GM18870 (cell line): ENCODE results near the gene TBX2.
A peak's percentile ranks its signal among the peaks of the same experiment; 100 is the strongest.

Source experiments
- ATAC-seq: cut with Tn5 transposase; IDR thresholded peaks from one replicate; pipeline ENCODE4 v1.9.1; 2021; ENCODE audit warnings: moderate library complexity; ENCODE audit not compliant: unreplicated experiment

The TBX2 gene

DNA sequence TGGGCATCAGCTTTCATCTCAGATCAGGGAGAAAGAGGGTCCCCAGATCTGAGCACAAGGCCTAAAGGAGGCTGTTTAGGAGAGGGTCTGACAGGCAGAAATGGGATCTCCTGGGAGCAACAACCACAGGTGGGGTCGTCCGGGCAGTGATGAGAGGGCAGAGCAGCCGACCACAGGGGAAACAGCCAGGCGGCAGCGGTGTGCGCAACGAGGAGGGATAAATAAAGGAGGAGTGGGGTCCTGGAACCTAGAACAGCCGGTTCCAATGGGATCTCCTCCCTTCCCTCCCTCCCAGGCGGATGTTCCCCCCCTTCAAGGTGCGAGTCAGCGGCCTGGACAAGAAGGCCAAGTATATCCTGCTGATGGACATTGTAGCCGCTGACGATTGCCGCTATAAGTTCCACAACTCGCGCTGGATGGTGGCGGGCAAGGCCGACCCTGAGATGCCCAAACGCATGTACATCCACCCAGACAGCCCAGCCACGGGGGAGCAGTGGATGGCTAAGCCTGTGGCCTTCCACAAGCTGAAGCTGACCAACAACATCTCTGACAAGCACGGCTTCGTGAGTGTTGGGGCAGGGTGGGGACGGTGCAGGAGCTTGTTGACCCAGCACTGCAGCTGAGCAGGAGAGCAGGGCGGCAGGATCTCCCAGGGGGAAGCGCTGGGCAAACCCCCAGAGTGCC lies 1.9 kb downstream of the TBX2 start:
- ATAC-seq, result no peak

DNA sequence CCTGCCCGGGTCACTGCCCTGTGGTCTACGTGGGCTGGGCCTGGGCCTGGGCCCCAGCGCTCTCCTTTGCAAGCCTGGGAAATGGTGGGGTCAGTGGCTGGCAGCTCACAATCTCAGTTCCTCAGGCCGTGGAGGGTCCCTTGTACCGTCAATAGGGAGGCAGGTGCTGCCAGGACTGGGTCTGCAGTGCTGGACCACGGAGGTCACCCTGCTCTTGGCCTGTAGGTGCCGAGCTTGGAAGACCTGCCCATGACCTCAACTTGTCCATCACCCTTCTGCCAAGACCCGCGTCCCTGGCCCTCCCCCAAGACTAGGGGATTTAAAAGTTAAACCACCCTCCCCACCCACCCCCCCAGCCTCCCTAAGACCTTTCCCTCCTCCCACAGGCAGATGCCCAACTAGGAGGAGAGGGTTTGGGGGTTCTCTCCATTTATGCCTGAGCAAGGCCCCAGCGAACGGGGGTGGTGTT lies 2.5 kb downstream of the TBX2 start:
- ATAC-seq, result no peak

DNA sequence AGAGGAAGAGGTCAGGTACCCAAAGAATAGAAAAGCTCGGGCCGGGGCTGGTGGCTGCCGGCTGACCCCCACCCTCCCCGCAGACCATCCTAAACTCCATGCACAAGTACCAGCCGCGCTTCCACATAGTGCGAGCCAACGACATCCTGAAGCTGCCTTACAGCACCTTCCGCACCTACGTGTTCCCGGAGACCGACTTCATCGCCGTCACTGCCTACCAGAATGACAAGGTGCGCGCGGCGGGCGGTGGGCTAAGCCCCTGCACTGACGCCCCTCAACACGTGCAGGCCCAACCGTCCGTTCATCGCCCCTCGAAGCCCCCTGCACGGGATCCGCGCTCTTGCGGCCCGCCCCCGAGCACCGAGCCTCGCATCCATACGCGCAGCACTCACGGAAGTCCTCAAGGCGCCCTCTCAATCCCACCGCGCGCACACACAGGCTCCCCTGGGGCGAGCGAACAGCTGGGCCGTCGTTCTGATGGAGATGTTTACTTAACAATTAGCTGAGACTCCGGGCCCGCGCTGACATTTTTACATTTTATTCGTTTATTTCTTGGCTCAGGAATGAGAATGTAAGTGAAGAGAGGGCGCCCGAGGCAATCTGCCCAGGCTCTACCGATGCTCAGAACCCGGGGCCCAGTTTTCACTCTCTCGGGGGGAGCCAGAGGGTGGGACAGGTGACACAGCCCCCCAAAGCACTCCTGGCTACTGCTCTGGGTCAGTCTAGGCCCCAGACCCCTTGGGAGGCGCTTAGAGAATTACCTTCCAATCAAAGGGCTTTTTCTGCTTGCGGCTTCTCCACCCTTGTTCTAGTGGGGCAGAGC lies 3.5 kb downstream of the TBX2 start:
- ATAC-seq, result no peak

DNA sequence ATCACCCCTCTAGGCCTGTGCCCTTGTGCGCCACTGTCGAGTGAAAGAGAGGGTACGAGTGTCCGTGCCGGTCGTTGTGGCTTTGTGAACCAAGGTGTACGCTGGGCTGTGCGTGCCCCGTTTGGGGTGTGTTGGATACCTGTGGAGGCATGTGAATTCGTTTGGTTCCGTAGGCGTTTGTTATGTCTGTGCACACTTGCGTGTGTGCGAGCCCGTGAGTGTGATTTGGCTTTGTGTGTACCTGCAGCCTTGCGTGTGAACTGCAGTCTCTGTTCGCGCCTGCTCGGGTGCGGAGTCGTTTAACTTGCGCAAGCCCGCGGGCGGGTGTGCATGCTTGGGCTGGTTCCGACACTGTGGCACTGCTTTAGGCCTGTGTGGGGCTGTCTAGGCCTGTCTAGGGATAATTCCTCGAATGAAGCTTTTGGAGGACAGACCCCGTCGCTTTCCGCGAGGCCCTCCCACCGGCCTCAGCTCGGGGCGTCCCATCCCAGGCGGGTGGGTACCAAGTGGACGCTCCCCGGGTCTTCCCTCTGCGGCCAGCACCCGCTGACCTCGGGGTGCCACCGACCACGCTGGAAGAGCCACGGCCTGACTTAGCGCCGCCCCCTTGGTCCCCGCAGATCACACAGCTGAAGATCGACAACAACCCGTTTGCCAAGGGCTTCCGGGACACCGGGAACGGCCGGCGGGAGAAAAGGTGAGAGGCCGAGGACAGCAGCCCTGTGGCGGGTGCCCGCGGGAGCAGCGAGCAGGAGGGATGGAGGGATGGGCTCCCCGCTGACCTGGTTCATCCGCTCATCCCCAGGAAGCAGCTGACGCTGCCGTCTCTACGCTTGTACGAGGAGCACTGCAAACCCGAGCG lies 4.4 kb downstream of the TBX2 start:
- ATAC-seq, result no peak

DNA sequence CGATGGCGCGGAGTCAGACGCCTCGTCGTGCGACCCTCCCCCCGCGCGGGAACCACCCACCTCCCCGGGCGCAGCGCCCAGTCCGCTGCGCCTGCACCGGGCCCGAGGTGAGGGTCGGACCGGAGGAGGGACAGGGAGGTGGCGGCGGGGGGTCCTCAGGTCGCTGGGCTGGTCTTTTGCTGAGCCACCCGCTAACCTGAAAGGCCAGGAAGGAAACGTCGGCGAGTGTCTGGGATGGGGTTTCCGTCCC lies 4.9 kb downstream of the TBX2 start:
- no peak for ATAC-seq

DNA sequence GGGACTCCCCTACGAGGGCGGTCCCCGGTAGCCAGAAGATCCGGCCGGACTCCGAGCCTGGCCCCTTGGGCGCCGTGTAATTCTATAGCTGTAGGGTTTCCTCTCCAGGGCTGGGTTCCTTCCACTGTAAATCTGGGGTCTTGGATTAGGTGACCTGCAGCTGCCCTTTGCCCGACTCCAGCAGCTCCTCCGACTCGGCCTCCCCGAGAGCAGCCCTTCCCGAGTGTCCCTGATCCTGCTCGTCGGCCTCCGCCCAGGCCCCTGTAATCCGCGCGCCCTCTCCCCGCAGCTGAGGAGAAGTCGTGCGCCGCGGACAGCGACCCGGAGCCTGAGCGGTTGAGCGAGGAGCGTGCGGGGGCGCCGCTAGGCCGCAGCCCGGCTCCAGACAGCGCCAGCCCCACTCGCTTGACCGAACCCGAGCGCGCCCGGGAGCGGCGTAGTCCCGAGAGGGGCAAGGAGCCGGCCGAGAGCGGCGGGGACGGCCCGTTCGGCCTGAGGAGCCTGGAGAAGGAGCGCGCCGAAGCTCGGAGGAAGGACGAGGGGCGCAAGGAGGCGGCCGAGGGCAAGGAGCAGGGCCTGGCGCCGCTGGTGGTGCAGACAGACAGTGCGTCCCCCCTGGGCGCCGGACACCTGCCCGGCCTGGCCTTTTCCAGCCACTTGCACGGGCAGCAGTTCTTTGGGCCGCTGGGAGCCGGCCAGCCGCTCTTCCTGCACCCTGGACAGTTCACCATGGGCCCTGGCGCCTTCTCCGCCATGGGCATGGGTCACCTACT lies 5.5 kb downstream of the TBX2 start:
- ATAC-seq, result no peak

DNA sequence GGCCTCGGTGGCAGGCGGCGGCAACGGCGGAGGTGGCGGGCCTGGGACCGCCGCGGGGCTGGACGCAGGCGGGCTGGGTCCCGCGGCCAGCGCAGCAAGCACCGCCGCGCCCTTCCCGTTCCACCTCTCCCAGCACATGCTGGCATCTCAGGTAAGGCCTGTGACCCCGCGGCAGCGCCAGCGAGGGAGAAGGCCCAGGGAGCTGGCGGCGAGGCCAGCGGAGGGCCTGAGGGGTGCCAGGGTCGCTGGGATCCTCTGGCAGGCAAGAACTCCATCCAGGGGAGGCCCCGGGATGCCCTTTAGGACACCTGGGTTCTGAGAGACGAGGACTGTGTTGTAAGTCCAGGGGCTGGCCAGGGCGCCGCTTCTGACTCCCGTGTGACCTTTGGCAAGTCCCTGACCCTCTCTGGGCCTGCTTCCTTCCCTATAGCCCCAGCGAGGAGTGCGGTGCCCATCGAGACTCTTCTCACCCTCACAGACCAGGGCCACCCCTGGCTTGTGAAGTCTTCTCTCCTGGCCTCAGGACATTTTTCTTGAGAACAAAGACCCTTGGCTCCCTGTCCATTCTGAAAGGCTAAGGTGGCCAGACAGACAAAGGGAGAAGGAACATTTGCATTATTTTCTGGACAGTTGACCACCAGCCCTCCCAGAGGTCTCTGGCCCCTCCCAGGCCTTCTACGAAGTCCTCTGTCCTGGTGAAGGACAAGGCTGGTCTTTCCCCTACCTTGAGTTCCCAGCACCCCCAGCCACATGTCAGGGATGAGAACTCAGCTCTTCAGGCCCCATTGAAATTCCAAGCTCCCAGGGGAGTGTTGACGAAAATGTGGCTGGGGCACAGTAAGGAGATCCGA lies 6.3 kb downstream of the TBX2 start:
- ATAC-seq, result no peak

DNA sequence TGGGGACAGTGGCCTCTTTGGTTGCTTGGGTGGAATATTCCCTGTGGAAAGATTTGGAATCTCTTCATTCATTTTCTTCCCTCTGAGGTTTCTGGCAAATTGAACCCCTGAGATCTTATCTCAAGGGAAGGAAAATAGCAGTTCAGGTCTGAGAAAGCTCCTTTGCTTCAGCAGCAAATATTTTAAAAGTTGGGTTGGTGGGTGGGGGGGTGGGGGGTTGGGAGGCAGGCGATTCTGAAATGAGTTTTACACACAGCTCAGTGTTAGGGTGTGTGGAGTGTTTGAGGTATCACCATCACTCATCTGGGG lies 6.8 kb downstream of the TBX2 start:
- ATAC-seq, result no peak

DNA sequence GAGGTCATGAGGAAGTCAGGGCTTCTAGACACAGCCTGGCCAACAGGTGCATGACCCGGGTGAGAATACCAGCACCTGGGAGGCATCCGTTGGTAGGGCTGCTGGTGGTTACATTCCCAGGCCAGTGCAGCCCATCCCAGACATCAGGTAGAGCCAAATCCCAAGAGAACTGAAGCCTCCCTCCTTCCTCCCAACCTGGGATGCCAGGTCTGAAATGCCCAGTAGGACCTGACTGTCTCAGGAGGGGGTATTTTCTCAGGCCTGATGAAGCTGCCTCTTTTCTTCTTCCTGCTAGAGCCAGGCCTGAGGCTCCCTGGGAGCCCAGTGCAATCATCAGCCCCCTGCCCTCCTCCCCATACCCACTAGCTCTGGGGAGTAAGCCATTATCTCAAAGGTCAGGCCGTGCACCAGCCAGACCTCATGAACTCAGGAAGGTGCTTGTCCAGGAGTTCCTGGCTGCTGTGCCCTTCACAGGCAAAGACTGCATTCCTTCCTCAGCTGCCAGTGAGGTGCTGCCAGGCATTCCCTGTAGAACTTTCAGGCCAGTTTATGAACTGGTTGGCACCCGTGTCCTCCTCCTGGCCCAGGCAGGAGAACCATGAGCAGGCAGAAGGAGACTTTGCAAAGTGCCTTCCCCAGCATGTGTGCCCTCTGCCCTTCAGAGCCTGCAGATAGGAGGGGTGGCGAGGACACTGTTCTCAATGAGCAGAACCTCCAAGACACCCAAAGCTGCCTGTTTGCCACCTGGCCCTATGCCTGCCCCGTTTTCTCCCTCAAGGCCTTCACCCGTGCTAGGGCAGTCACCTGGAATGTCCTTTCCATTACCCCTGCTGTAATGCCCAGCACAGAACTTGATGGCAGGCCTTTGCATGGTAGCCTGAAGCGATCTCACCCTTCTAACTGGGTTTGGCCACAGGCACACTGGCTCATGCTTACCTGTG lies 7.6 kb downstream of the TBX2 start:
- ATAC-seq, result no peak

DNA sequence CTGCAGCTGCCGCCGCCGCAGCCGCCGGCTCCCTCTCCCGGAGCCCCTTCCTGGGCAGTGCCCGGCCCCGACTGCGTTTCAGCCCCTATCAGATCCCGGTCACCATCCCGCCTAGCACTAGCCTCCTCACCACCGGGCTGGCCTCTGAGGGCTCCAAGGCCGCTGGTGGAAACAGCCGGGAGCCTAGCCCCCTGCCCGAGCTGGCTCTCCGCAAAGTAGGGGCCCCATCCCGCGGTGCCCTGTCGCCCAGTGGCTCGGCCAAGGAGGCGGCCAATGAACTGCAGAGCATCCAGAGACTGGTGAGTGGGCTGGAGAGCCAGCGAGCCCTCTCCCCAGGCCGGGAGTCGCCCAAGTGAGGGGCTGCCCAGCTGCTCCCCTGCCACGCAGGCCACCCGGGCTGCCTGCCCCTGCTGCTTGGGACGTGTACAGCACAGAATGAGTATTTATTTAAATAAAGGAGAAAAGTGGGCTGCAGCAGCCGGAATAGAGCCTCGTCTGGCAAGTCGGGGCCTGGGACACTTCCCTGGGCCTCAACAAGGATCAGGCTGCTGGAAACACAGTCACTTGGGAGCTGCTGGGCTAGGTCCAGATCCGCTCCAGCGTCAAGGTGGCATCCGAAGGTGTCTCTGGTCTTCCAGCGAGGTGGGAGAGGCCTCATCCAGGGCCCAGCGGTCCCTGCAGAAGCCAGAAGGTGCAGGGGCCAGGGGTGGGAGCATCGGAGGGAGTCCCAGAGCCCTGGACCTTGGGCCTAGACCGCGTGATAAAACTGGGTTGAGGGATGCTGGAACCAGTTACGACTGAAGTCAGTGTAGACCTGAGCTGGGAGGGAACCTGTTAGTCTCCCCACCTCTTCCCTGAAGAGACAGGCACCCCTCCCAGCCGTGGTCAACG lies 8.8 kb downstream of the TBX2 start:
- ATAC-seq, result no peak

DNA sequence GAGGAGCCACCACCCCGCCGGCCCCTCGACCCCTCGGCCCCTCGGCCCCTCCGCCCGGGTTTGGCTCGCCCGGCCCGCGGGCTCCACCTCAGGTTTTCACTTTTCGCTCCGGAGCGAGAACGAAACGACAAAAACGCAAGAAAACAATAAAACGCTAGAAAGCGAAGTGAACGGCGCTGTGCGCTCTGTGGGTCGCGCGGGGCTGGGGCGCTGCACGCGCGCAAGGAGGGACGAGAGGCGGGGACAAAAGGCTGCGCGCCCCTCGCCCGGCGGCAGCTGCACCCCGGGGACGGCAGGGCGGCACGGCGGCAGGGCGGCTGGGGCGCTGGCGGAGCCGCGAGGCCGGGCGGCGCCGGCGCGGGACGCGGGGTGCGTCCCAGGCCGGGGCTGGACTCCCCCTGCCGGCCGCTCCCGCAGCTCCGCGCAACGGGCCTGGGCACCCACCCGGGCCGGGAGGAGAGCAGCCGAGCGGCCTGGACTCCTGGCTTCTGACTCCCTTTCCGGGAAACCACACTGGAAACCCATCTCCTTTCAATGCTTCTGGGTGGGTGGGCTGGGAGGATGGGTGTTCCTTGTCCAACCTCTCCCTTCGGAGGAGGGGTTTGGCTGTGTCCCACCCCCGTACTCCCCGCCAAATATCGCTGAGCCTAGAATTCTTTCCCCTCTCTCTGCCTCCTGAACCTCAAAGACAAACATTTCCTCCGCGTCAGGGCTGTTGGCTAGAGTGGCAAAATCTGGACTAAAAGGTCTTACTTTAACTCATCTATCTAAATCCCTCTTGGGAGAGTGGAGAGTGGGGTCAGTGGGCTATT lies 9.9 kb downstream of the TBX2 start:
- no peak for ATAC-seq

DNA sequence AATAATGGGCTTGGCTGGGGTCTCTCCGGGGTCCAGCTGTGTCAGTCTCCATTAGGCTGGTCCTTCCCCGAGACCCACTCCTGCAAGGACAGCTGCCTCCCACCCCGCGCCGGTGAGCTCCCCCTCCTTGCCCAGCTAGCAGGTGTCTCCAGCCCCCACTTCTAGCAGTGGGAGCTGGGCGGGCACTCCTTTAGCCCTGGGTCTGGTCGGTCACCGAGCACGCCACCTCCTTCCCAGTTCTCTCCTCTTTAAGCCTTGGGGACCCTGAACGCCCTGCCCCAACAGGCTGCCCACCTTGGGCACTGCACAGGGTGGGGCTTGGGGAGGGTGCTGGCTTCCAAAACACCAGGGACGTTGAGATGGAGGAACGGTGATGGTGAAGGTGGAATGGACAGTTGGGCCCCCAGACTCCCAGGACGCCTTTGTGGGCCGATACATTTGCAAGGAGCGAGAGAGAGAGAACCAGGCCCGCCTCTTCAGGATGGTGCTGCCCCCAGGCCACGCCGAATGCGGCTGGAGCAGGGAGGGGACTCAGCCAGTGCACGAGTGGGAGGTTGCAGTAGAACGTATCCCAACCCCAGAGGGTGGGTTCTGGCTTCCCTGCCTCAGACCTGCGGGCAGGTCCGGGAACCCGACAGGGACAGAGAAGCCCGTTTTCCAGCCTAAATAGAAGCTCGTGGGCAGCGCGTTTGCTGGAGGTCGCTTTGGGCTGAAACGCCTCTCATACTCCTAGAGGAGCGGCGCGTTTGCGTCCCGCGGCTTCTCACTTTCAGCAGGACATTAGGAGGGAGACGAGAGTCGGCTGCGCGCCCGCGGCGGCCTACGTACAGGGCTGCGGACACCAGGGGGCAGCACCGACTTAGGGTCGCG lies 10.7 kb downstream of the TBX2 start:
- no peak for ATAC-seq

DNA sequence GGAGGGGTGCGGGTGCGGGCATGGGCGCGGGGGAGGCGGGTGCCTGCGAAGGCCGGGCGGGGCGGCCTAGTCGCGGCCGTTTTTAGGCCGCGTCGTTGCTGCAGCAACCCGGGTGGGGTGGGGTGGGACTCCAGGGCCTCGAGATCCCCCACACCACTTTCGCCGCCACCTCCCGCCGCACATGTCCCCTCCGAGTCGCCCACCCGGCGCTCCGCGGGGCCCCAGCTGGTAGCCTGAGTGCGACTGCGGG lies 11.3 kb downstream of the TBX2 start:
- no peak for ATAC-seq

DNA sequence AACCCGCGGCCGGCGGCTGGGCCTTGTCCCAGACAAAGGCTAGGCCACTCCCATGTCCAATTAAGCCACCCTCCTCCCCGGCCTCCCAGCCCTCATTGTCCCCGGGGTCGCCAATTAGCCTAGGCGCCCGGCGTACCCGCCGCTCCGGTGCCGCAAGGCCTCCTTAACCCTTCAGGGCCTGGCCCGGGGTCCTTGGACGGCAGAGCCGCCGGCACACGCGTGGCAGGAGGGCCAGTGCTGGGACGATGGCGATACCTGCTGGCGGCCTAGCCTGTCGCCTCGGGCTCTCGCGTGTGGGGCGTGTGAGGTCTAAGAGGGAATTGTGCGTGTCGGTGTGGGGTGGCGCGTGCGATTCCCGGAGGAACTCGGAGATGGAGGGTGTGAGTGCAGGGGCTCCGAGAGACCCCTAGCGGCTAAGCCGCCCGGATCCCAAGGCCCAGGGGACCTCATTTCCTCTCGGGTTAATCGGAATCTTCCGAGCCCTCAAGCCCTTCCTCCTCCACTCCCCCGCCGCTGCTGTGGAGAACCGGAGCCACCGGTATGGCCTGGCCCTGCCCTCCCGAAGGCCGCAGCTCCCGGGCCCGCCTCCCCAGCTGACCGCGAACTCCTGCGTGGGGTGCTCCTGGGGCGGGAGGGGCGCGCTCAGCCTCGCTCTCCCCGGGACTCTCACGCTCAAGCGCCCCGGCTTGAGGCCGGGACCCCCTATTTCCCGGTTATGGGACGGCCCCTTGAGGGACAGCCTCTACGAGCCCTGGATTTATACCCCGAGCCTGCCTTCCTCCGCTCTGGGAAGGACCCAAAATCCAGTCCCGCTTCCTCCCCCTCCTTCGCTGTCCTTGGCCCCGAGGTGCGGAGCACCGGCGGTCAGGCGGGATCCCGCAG lies 11.9 kb downstream of the TBX2 start:
- ATAC-seq, result no peak

DNA sequence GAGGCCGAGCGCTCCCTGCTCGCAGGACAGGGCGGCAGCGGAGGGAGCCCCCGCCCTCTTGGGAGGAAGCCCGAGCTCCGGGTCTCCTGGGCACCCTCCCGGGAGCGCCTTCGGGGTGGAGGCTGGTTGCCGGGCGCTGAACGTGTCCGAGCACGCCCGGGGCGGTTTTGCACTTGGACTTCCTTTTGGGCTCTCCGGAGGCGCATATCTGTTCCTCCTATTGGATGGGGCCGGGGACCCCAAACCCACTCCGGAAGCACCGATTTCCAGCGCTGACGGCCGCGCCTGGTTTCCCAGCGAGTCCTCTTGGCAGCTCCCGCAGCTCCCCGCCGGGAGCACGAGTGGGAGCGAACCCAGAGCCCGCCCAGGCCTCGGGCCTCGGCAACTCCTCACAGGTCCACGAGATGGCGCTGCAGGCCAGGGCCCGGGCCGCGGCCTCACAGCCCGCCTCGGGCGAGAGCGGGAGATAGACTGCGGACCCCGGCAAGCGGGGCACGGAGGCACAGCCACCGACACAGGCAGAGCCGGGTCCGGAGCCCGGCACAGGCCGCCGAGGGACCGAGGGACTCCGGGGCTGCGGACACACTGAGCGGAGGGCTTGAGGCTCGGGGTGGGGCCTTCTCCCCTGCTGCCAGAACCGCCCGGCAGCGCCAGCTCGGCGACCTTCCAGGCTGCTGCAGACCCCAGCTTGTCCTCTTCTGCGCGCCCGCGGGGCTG lies 12.7 kb downstream of the TBX2 start:
- ATAC-seq, result peak; percentile 48
